Keratinocyte (primary cell): ENCODE results near the gene SFT2D1. TPM values are rescaled to one million over a fixed set of nuclear protein-coding genes. Genes with fewer than 3 reads are reported as not detected.

Experiments
- DNase-seq: peaks from one replicate; pipeline ENCODE4 v3.0.0-alpha.2; 2011; ENCODE audit warnings: low read depth, missing footprints, low spot score
- FAIRE-seq: peaks from 2 replicates; lab custom pipeline; 2011; peaks lifted over from hg19 to GRCh38; lab: Jason Lieb, UNC
- H2AFZ ChIP-seq: 2 replicates; pipeline ENCODE4 v1.6.0; 2012; ENCODE audit warnings: low read length, control low read depth, inconsistent platforms; ENCODE audit not compliant: control insufficient read depth
- H3K27ac ChIP-seq: 2 replicates; pipeline ENCODE4 v1.5.1; 2011; ENCODE audit warnings: low read length; ENCODE audit not compliant: control insufficient read depth, insufficient read depth
- H3K27me3 ChIP-seq: 3 replicates; pipeline ENCODE4 v1.6.0; 2011; ENCODE audit warnings: low read length; ENCODE audit not compliant: control insufficient read depth, insufficient read depth; ENCODE audit errors: extremely low read depth
- H3K36me3 ChIP-seq, 2 experiments: 2 replicates in 1 of 2; 3 replicates in 1 of 2; pipeline ENCODE4 v1.5.1; 2011; ENCODE audit warnings: low read length in 2 of 2, mild to moderate bottlenecking in 1 of 2; ENCODE audit not compliant: control insufficient read depth in 2 of 2, insufficient read depth in 2 of 2; ENCODE audit errors: extremely low read depth in 1 of 2
- H3K4me1 ChIP-seq: 3 replicates; pipeline ENCODE4 v1.5.1; 2011; ENCODE audit warnings: low read length; ENCODE audit not compliant: control insufficient read depth, insufficient read depth; ENCODE audit errors: extremely low read depth
- H3K4me2 ChIP-seq: 3 replicates; pipeline ENCODE4 v1.6.0; 2011; ENCODE audit warnings: low read depth, low read length; ENCODE audit not compliant: control insufficient read depth, insufficient read depth; ENCODE audit errors: extremely low read depth
- H3K4me3 ChIP-seq, 3 experiments: fragments of 200-600 bp in 1 of 3; sonication (generic) in 1 of 3; 2 replicates in 2 of 3; 3 replicates in 1 of 3; pipeline ENCODE4 v1.5.1; 2011 to 2016; ENCODE audit warnings: low read length in 3 of 3, mild to moderate bottlenecking in 3 of 3, control low read depth in 2 of 3, inconsistent platforms in 1 of 3, low read depth in 1 of 3, mixed read lengths in 1 of 3, mixed run types in 1 of 3, moderate library complexity in 1 of 3; ENCODE audit not compliant: control insufficient read depth in 2 of 3, insufficient read depth in 2 of 3; ENCODE audit errors: extremely low read depth in 1 of 3
- H3K79me2 ChIP-seq: 2 replicates; pipeline ENCODE4 v1.6.0; 2012; ENCODE audit warnings: low read length; ENCODE audit not compliant: control insufficient read depth, insufficient read depth
- H3K9ac ChIP-seq: 3 replicates; pipeline ENCODE4 v1.6.0; 2011; ENCODE audit warnings: low read length; ENCODE audit not compliant: control insufficient read depth, insufficient read depth; ENCODE audit errors: extremely low read depth
- H3K9me1 ChIP-seq: 3 replicates; pipeline ENCODE4 v1.6.0; 2011; ENCODE audit warnings: low read length; ENCODE audit not compliant: control insufficient read depth, insufficient read depth; ENCODE audit errors: extremely low read depth
- H3K9me3 ChIP-seq: 2 replicates; pipeline ENCODE4 v1.5.1; 2012; ENCODE audit warnings: low read depth, low read length; ENCODE audit not compliant: control insufficient read depth
- H4K20me1 ChIP-seq: 3 replicates; pipeline ENCODE4 v1.6.0; 2011; ENCODE audit warnings: low read length; ENCODE audit not compliant: control insufficient read depth, insufficient read depth; ENCODE audit errors: extremely low read depth
- EZH2 ChIP-seq: IDR thresholded peaks from one replicate; pipeline ENCODE4 v1.6.1; 2012; ENCODE audit warnings: inconsistent platforms, mild to moderate bottlenecking, low read length, moderate library complexity
- dilution Hi-C: fragments of 300-500 bp; cut with MboI; formaldehyde crosslinking; loops from one replicate; pipeline ENCODE4 v1.7.0; 2020; ENCODE audit warnings: low sequenced_read_pairs; ENCODE audit not compliant: extremely low pct_ligation_motif_present
- polyA plus RNA-seq, 5 experiments: library from polyadenylated mRNA; depleted of rRNA in 3 of 5; stranded (reverse) in 3 of 5; stranded (forward) in 1 of 5; unstranded in 1 of 5; fragments of >200 nt; gene quantifications; 1 replicate in 1 of 5; 2 replicates in 3 of 5; 3 replicates in 1 of 5; pipeline versions ENCODE4 v1.2.1 to v1.2.3, GENCODE V29; 2011 to 2012; ENCODE audit warnings: missing spikeins in 2 of 5, low read depth in 1 of 5, low replicate concordance in 1 of 5
- TF ChIP-seq, protein P1 (sequence below), 3 experiments: IDR thresholded peaks in 1 of 3; conservative IDR thresholded peaks in 1 of 3; optimal IDR thresholded peaks in 1 of 3; 2 replicates in 2 of 3; 3 replicates in 1 of 3; pipeline versions ENCODE3 to v1.5.1; 2011; ENCODE audit warnings: low read length in 3 of 3, mild to moderate bottlenecking in 3 of 3, moderate library complexity in 2 of 3, control low read depth in 1 of 3, inconsistent platforms in 1 of 3; ENCODE audit not compliant: insufficient read depth in 2 of 3; ENCODE audit errors: extremely low read depth in 1 of 3

Gene SFT2D1
- polyA plus RNA-seq, 1 donor (not counting 4 experiments of a cell fraction or from before 2014, with no cell fraction given), result 84.3 TPM

DNA sequence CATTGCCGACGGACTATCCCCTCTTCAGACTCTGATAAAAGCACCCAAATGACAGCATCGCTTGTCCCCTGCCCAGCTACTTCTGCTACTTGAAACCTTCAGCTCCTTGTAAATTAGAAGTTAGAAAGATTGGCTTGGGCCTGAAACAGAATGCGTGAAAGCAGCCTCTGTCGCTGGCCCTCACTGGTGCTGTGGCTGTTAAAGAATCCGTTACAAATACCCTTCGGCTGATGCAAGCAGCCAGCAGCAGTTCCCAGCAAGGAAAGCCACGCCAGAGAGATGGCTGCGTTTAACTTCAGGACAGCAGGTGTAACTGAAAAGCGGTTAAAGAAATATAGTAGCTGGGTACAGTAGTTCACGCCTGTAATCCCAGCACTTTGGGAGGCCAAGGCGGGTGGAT lies 31.7 kb downstream of the SFT2D1 start:
- no peak for FAIRE-seq

DNA sequence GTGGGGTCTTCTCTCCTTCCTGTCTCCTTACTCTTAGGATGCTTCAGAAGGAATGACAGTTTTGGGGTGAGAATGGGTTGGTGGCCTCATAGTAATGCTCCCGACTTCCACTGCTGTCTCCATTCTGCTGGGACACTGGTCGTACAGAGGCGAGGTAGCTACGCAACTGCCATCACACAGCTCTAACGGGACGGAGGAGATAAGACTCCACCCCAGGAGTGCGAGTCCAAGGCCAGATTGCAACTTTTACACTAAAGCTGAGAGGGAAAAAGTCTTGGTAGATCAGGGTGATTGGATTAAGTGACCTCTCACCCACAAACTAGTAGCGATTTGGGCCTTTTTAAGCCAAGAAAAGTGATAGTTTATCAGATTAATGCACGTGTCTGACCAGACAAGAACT lies 32.4 kb downstream of the SFT2D1 start:
- no peaks in the 10 kb centered on the region for H3K79me2 ChIP-seq
- FAIRE-seq (no peak), DNase-seq (no peak)
- H3K4me2 ChIP-seq, result no peak overlapping the region
- H3K27me3 ChIP-seq, result peaks cover 42% of the 10 kb centered on the region
- H3K9ac ChIP-seq, result no peak overlapping the region
- no peaks in the 10 kb centered on the region for H4K20me1 ChIP-seq
- dilution Hi-C loops, result no loop called here
- no peaks in the 10 kb centered on the region for H3K36me3 ChIP-seq
- H3K4me1 ChIP-seq, result no peaks in the 10 kb centered on the region
- H3K9me1 ChIP-seq, result no peaks in the 10 kb centered on the region
- H2AFZ ChIP-seq, result no peak overlapping the region
- no peaks in the 10 kb centered on the region for H3K9me3 ChIP-seq
- H3K27ac ChIP-seq, result no peak overlapping the region
- H3K4me3 ChIP-seq, result no peak overlapping the region
- TF ChIP-seq EZH2, result no peak
- TF ChIP-seq, protein P1, sequence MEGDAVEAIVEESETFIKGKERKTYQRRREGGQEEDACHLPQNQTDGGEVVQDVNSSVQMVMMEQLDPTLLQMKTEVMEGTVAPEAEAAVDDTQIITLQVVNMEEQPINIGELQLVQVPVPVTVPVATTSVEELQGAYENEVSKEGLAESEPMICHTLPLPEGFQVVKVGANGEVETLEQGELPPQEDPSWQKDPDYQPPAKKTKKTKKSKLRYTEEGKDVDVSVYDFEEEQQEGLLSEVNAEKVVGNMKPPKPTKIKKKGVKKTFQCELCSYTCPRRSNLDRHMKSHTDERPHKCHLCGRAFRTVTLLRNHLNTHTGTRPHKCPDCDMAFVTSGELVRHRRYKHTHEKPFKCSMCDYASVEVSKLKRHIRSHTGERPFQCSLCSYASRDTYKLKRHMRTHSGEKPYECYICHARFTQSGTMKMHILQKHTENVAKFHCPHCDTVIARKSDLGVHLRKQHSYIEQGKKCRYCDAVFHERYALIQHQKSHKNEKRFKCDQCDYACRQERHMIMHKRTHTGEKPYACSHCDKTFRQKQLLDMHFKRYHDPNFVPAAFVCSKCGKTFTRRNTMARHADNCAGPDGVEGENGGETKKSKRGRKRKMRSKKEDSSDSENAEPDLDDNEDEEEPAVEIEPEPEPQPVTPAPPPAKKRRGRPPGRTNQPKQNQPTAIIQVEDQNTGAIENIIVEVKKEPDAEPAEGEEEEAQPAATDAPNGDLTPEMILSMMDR (optimal IDR thresholded peaks at IDR 0.05 in 1 of 3, IDR thresholded peaks at IDR 0.05 in 1 of 3, conservative IDR thresholded peaks at IDR 0.05 in 1 of 3; ENCODE audit: extremely low read depth in 1 of 3, insufficient read depth in 2 of 3, low read length in 3 of 3), result no peak

More for the DNA sequence above, 31.7 kb downstream of the SFT2D1 start:
- no peak overlapping the region for H3K27ac ChIP-seq
- H4K20me1 ChIP-seq, result no peaks in the 10 kb centered on the region
- no peaks in the 10 kb centered on the region for H3K9me1 ChIP-seq
- H3K4me1 ChIP-seq, result no peaks in the 10 kb centered on the region
- no peak for DNase-seq
- H3K4me2 ChIP-seq, result no peak overlapping the region
- no peak for TF ChIP-seq EZH2
- TF ChIP-seq, protein P1 (optimal IDR thresholded peaks at IDR 0.05 in 1 of 3, IDR thresholded peaks at IDR 0.05 in 1 of 3, conservative IDR thresholded peaks at IDR 0.05 in 1 of 3; ENCODE audit: extremely low read depth in 1 of 3, insufficient read depth in 2 of 3, low read length in 3 of 3), result no peak
- no peaks in the 10 kb centered on the region for H3K79me2 ChIP-seq
- peaks cover 38% of the 10 kb centered on the region for H3K27me3 ChIP-seq
- no peaks in the 10 kb centered on the region for H3K9me3 ChIP-seq
- no peak overlapping the region for H2AFZ ChIP-seq
- dilution Hi-C loops, result no loop called here
- no peak overlapping the region for H3K9ac ChIP-seq
- H3K4me3 ChIP-seq, result no peak overlapping the region
- no peaks in the 10 kb centered on the region for H3K36me3 ChIP-seq
